Endothelial cell of umbilical vein (primary cell): ENCODE measurements around the gene CLSTN1. TPM values are rescaled to one million over a fixed set of nuclear protein-coding genes. Genes with fewer than 3 reads are reported as not detected.

Source experiments
- BruUV-seq: library from RNA; stranded (reverse); fragments of 400-500 nt; replicated peaks from 2 replicates; lab custom pipeline; 2021; lab: Mats Ljungman, UMichigan
- CTCF ChIA-PET: fragments of 300-600, 350-600 bp; sonication (Branson Sonifier 250); formaldehyde crosslinking; loops from one replicate; lab custom pipeline; 2021; ENCODE audit warnings: antibody characterized with exemption, inconsistent platforms; lab: Charles Lee
- POLR2A ChIA-PET: fragments of 300-600, 350-600 bp; sonication (Branson Sonifier 250); formaldehyde crosslinking; loops from one replicate; lab custom pipeline; 2021; ENCODE audit warnings: antibody characterized with exemption, inconsistent platforms; lab: Charles Lee
- DNase-seq: peaks from one replicate; pipeline ENCODE4 v3.0.0-alpha.2; 2011; ENCODE audit warnings: low read depth, low spot score
- FAIRE-seq: peaks from 2 replicates; lab custom pipeline; 2011; peaks lifted over from hg19 to GRCh38; lab: Jason Lieb, UNC
- H2AFZ ChIP-seq: 2 replicates; pipeline ENCODE4 v1.6.0; 2012; ENCODE audit warnings: low read depth, low read length, control low read depth, inconsistent platforms
- H3K27ac ChIP-seq: 2 replicates; pipeline ENCODE4 v1.5.1; 2011; ENCODE audit warnings: low read depth, mild to moderate bottlenecking, control low read depth, low read length, moderate library complexity; ENCODE audit not compliant: insufficient read depth
- H3K27me3 ChIP-seq, 2 experiments: 2 replicates each; pipeline versions ENCODE4 v1.6.0 to v1.6.1; 2011; ENCODE audit warnings: low read length in 2 of 2, mixed read lengths in 1 of 2; ENCODE audit not compliant: control insufficient read depth in 2 of 2, insufficient read depth in 2 of 2
- H3K36me3 ChIP-seq, 2 experiments: 2 replicates in 1 of 2; 3 replicates in 1 of 2; pipeline ENCODE4 v1.5.1; 2011; ENCODE audit warnings: low read length in 2 of 2, mild to moderate bottlenecking in 1 of 2, moderate library complexity in 1 of 2; ENCODE audit not compliant: control insufficient read depth in 2 of 2, insufficient read depth in 2 of 2; ENCODE audit errors: extremely low read depth in 1 of 2
- H3K4me1 ChIP-seq: 3 replicates; pipeline ENCODE4 v1.5.1; 2011; ENCODE audit warnings: mild to moderate bottlenecking, low read length; ENCODE audit not compliant: control insufficient read depth, insufficient read depth; ENCODE audit errors: extremely low read depth
- H3K4me2 ChIP-seq: 2 replicates; pipeline ENCODE4 v1.6.1; 2011; ENCODE audit warnings: low read length, control low read depth, mixed read lengths; ENCODE audit not compliant: insufficient read depth
- H3K4me3 ChIP-seq, 3 experiments: fragments of 200-600 bp in 1 of 3; sonication (generic), shearing (Covaris generic) in 1 of 3; replicated peaks in 1 of 3; 2 replicates each; pipeline ENCODE4 v1.5.1; 2011 to 2016; ENCODE audit warnings: control low read depth in 3 of 3, low read length in 3 of 3, mild to moderate bottlenecking in 2 of 3, inconsistent platforms in 1 of 3, low read depth in 1 of 3, moderate library complexity in 1 of 3; ENCODE audit not compliant: insufficient read depth in 1 of 3
- H3K79me2 ChIP-seq: 2 replicates; pipeline ENCODE4 v1.6.0; 2012; ENCODE audit warnings: low read length, inconsistent platforms; ENCODE audit not compliant: control insufficient read depth, insufficient read depth
- H3K9ac ChIP-seq: replicated peaks from 2 replicates; pipeline ENCODE3; 2011; ENCODE audit warnings: low read length, control low read depth; ENCODE audit not compliant: insufficient read depth; ENCODE audit errors: extremely low read depth
- H3K9me1 ChIP-seq: replicated peaks from 3 replicates; pipeline ENCODE4 v1.6.0; 2011; ENCODE audit warnings: mild to moderate bottlenecking, low read length; ENCODE audit not compliant: control insufficient read depth, insufficient read depth; ENCODE audit errors: extremely low read depth
- H3K9me3 ChIP-seq: replicated peaks from 2 replicates; pipeline ENCODE4 v1.5.1; 2012; ENCODE audit warnings: low read length, inconsistent platforms; ENCODE audit not compliant: control insufficient read depth, insufficient read depth
- H4K20me1 ChIP-seq: replicated peaks from 2 replicates; pipeline ENCODE3; 2011; ENCODE audit warnings: mild to moderate bottlenecking, low read length; ENCODE audit not compliant: control insufficient read depth, insufficient read depth; ENCODE audit errors: extremely low read depth
- EZH2 ChIP-seq: IDR thresholded peaks from 2 replicates; pipeline ENCODE4 v1.6.1; 2012; ENCODE audit warnings: borderline replicate concordance, low read depth, mild to moderate bottlenecking, moderate library complexity, low read length, inconsistent platforms; ENCODE audit not compliant: severe bottlenecking
- FOS ChIP-seq: IDR thresholded peaks from 2 replicates; pipeline ENCODE4 v1.6.1; 2011; ENCODE audit warnings: mild to moderate bottlenecking, low read length, moderate library complexity, borderline replicate concordance; ENCODE audit not compliant: insufficient read depth
- GATA2 ChIP-seq: IDR thresholded peaks from 2 replicates; pipeline ENCODE4 v1.7.0; 2011; ENCODE audit warnings: low read depth, mild to moderate bottlenecking, moderate library complexity, mixed read lengths, low read length; ENCODE audit not compliant: insufficient read length, insufficient read depth
- JUN ChIP-seq: IDR thresholded peaks from 2 replicates; pipeline ENCODE4 v1.6.1; 2011; ENCODE audit warnings: borderline replicate concordance, low read depth; ENCODE audit not compliant: insufficient read length, insufficient read depth
- MYC ChIP-seq: IDR thresholded peaks from one replicate; pipeline ENCODE4 v1.6.1; 2011; ENCODE audit warnings: mild to moderate bottlenecking, low read depth, low read length
- POLR2A ChIP-seq: IDR thresholded peaks from 2 replicates; pipeline ENCODE4 v1.6.1; 2012; ENCODE audit warnings: low read depth, mild to moderate bottlenecking, control low read depth, low read length
- POLR2AphosphoS5 ChIP-seq: IDR thresholded peaks from 2 replicates; pipeline ENCODE4 v1.6.1; 2012; ENCODE audit warnings: low read depth, mild to moderate bottlenecking, control low read depth, low read length, moderate library complexity; ENCODE audit not compliant: insufficient read depth
- dilution Hi-C: fragments of 300-500 bp; cut with MboI; formaldehyde crosslinking; loops from one replicate; pipeline ENCODE4 v1.15.0; 2019; ENCODE audit warnings: low sequenced_read_pairs; ENCODE audit not compliant: extremely low pct_ligation_motif_present
- intact Hi-C: fragments of 100-400 bp; cut with micrococcal nuclease; formaldehyde crosslinking; loops from one replicate; pipeline ENCODE4 v1.10.0; 2022
- polyA plus RNA-seq, 4 experiments: library from polyadenylated mRNA; depleted of rRNA in 3 of 4; stranded (reverse) in 3 of 4; unstranded in 1 of 4; fragments of >200 nt; gene quantifications; 2 replicates each; pipeline versions ENCODE4 v1.2.1 to v1.2.3, GENCODE V29; 2011 to 2012; ENCODE audit warnings: missing spikeins in 1 of 4
- total RNA-seq: library from RNA; stranded (reverse); gene quantifications from 2 replicates; pipeline ENCODE4 v1.2.3, GENCODE V29; 2021
- TF ChIP-seq, protein P1 (sequence below), 2 donors: IDR thresholded peaks; 1 replicate in 1 of 2; 2 replicates in 1 of 2; pipeline ENCODE4 v1.5.1; 2011; ENCODE audit warnings: low read length in 2 of 2, mild to moderate bottlenecking in 2 of 2, moderate library complexity in 2 of 2, control low read depth in 1 of 2, inconsistent platforms in 1 of 2, low read depth in 1 of 2; ENCODE audit not compliant: insufficient read depth in 1 of 2; ENCODE audit errors: extremely low read depth in 1 of 2
- TF ChIP-seq, protein P2 (sequence below): IDR thresholded peaks from 2 replicates; pipeline ENCODE4 v1.6.1; 2011; ENCODE audit not compliant: insufficient read depth, insufficient read length

CLSTN1 gene
- total and polyA plus RNA-seq, 2 donors (not counting 3 experiments of a cell fraction or from before 2014, with no cell fraction given): 49.1 to 130 TPM

DNA sequence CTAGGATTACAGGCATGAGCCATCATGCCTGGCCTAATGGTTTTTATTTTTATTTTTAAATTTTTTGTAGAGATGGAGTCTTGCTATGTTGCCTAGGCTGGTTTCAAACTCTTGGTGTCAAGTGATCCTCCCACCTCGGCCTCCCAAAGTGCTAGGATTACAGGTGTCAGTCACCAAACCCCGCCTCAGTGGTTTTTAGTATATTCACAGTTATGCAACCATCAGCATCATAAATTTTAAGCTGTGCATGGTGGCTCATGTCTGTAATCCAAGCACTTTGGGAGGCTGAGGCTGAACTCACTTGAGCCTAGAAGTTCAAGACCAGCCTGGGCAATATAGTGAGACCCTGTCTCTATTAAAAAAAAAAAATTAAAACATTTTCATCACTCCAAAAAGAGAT, 143.7 kb downstream of the CLSTN1 start:
- POLR2A ChIA-PET: no interaction called here

More for the DNA sequence above, 143.7 kb downstream of the CLSTN1 start:
- BruUV-seq: no TSS peak
- Histone ChIP-seq H2AFZ (no peak overlapping the region), H3K4me2 (no peak overlapping the region), H4K20me1 (no peaks in the 10 kb centered on the region), H3K36me3 (no peaks in the 10 kb centered on the region), H3K79me2 (no peaks in the 10 kb centered on the region), H3K27ac (no peak overlapping the region), H3K4me3 (no peak overlapping the region), H3K9me1 (no peaks in the 10 kb centered on the region), H3K4me1 (no peaks in the 10 kb centered on the region), H3K9ac (no peak overlapping the region), H3K9me3 (no peaks in the 10 kb centered on the region), H3K27me3 (no peaks in the 10 kb centered on the region)
- CTCF ChIA-PET: no interaction called here
- FAIRE-seq (no peak), DNase-seq (no peak)
- no peak for TF ChIP-seq FOS
- no peak for TF ChIP-seq JUN
- TF ChIP-seq, protein P1, sequence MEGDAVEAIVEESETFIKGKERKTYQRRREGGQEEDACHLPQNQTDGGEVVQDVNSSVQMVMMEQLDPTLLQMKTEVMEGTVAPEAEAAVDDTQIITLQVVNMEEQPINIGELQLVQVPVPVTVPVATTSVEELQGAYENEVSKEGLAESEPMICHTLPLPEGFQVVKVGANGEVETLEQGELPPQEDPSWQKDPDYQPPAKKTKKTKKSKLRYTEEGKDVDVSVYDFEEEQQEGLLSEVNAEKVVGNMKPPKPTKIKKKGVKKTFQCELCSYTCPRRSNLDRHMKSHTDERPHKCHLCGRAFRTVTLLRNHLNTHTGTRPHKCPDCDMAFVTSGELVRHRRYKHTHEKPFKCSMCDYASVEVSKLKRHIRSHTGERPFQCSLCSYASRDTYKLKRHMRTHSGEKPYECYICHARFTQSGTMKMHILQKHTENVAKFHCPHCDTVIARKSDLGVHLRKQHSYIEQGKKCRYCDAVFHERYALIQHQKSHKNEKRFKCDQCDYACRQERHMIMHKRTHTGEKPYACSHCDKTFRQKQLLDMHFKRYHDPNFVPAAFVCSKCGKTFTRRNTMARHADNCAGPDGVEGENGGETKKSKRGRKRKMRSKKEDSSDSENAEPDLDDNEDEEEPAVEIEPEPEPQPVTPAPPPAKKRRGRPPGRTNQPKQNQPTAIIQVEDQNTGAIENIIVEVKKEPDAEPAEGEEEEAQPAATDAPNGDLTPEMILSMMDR (IDR thresholded peaks at IDR 0.05; ENCODE audit: extremely low read depth in 1 of 2, insufficient read depth in 1 of 2, low read depth in 1 of 2, low read length in 2 of 2): no peak
- TF ChIP-seq MYC: no peak
- TF ChIP-seq, protein P2, sequence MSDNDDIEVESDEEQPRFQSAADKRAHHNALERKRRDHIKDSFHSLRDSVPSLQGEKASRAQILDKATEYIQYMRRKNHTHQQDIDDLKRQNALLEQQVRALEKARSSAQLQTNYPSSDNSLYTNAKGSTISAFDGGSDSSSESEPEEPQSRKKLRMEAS: no peak
- TF ChIP-seq POLR2A: no peak
- no peak for TF ChIP-seq EZH2
- no peak for TF ChIP-seq POLR2AphosphoS5
- no peak for TF ChIP-seq GATA2
- intact Hi-C loops: no loop called here
- dilution Hi-C loops: no loop called here

Other genes with a start within 250 kb of the CLSTN1 start
- 21.0 and 24.8 TPM in 2 replicates for gene TMEM201, start 235.1 kb downstream of the CLSTN1 start, total RNA-seq
- gene TMEM201, start 235.1 kb downstream of the CLSTN1 start, polyA plus RNA-seq: 8.3 and 10.0 TPM in 2 replicates
- 5.2 and 7.3 TPM in 2 replicates for gene PIK3CD, start 172.2 kb downstream of the CLSTN1 start, total RNA-seq
- 3.5 and 3.9 TPM in 2 replicates for gene PIK3CD, start 172.2 kb downstream of the CLSTN1 start, polyA plus RNA-seq
- gene CTNNBIP1, start 86.3 kb upstream of the CLSTN1 start, total RNA-seq: 31.7 and 37.2 TPM in 2 replicates
- gene CTNNBIP1, start 86.3 kb upstream of the CLSTN1 start, polyA plus RNA-seq: 23.1 and 26.6 TPM in 2 replicates
- 22.7 and 23.4 TPM in 2 replicates for gene LZIC, start 119.4 kb upstream of the CLSTN1 start, total RNA-seq
- gene LZIC, start 119.4 kb upstream of the CLSTN1 start, polyA plus RNA-seq: 2.9 and 3.7 TPM in 2 replicates
- 7.4 and 9.8 TPM in 2 replicates for gene NMNAT1, start 119.5 kb upstream of the CLSTN1 start, total RNA-seq
- gene NMNAT1, start 119.5 kb upstream of the CLSTN1 start, polyA plus RNA-seq: 4.4 and 4.8 TPM in 2 replicates
- not detected in 2 replicates for gene RBP7, start 173.3 kb upstream of the CLSTN1 start, total RNA-seq
- not detected in 2 replicates for gene RBP7, start 173.3 kb upstream of the CLSTN1 start, polyA plus RNA-seq
- gene UBE4B, start 209.0 kb upstream of the CLSTN1 start, total RNA-seq: 54.5 and 56.7 TPM in 2 replicates
- 13.3 and 17.8 TPM in 2 replicates for gene UBE4B, start 209.0 kb upstream of the CLSTN1 start, polyA plus RNA-seq